Peyer's patch (tissue), 4 donors: ENCODE data around the gene SHANK1. TPM values are rescaled to one million over a fixed set of nuclear protein-coding genes. Genes with fewer than 3 reads are reported as not detected.

Experiments
- DNase-seq, 3 donors: peaks; one replicate each; pipeline ENCODE4 v3.0.0-alpha.2; 2017 to 2019
- H3K27ac ChIP-seq, 4 donors: fragments of 200-600 bp; sonication (generic); one replicate each; pipeline ENCODE4 v1.5.1; 2016 to 2019
- H3K27me3 ChIP-seq, 2 donors: fragments of 200-600 bp; sonication (generic); one replicate each; pipeline ENCODE4 v1.5.1; 2019
- H3K36me3 ChIP-seq, 3 donors: fragments of 200-600 bp; sonication (generic); one replicate each; pipeline ENCODE4 v1.5.1; 2016 to 2019
- H3K4me1 ChIP-seq, 4 donors: fragments of 200-600 bp; sonication (generic); one replicate each; pipeline ENCODE4 v1.5.1; 2016 to 2019
- H3K4me3 ChIP-seq, 4 donors: fragments of 200-600 bp; sonication (generic); 1 replicate in 3 of 4; 2 replicates in 1 of 4; pipeline ENCODE4 v1.5.1; 2016 to 2019; ENCODE audit warnings: mild to moderate bottlenecking in 1 of 4
- H3K9me3 ChIP-seq, 4 donors: fragments of 200-600 bp; sonication (generic); one replicate each; pipeline ENCODE4 v1.5.1; 2016 to 2019; ENCODE audit warnings: mild to moderate bottlenecking in 1 of 4
- POLR2A ChIP-seq, 2 donors: fragments of 450-650 bp; IDR thresholded peaks; one replicate each; pipeline ENCODE4 v1.5.1; 2017; ENCODE audit warnings: antibody characterized with exemption in 2 of 2, mild to moderate bottlenecking in 2 of 2, moderate library complexity in 2 of 2
- total RNA-seq, 4 donors: library from RNA; depleted of rRNA; stranded (reverse); fragments of >200 nt; gene quantifications; one replicate each; pipeline ENCODE4 v1.1.0, GENCODE V29; 2016
- TF ChIP-seq, protein P1 (sequence below), 6 experiments: fragments of 450-650 bp in 4 of 6; fragments of 200-600 bp in 2 of 6; sonication (generic) in 1 of 6; IDR thresholded peaks; one replicate each; pipeline ENCODE4 v1.5.1; 2017 to 2019; ENCODE audit warnings: antibody characterized with exemption in 6 of 6, mild to moderate bottlenecking in 3 of 6, moderate library complexity in 1 of 6

SHANK1 gene
- total RNA-seq, 4 donors from 2014 or later: 0.83 to 1.3 TPM; not detected in 2

GRCh38 chr19:50668879-50669278, 50.7 kb downstream of the SHANK1 start:
- Histone ChIP-seq H3K9me3 (no peaks in the 10 kb centered on the region), H3K27ac (no peak overlapping the region), H3K4me3 (no peak overlapping the region), H3K36me3 (no peaks in the 10 kb centered on the region), H3K4me1 (peaks cover 0 to 8% (median 0%) of the 10 kb centered on the region in 4 donors), H3K27me3 (peaks cover 0 to 37% of the 10 kb centered on the region in 2 donors)
- TF ChIP-seq, protein P1, sequence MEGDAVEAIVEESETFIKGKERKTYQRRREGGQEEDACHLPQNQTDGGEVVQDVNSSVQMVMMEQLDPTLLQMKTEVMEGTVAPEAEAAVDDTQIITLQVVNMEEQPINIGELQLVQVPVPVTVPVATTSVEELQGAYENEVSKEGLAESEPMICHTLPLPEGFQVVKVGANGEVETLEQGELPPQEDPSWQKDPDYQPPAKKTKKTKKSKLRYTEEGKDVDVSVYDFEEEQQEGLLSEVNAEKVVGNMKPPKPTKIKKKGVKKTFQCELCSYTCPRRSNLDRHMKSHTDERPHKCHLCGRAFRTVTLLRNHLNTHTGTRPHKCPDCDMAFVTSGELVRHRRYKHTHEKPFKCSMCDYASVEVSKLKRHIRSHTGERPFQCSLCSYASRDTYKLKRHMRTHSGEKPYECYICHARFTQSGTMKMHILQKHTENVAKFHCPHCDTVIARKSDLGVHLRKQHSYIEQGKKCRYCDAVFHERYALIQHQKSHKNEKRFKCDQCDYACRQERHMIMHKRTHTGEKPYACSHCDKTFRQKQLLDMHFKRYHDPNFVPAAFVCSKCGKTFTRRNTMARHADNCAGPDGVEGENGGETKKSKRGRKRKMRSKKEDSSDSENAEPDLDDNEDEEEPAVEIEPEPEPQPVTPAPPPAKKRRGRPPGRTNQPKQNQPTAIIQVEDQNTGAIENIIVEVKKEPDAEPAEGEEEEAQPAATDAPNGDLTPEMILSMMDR (IDR thresholded peaks at IDR 0.05): no peak
- no peak for TF ChIP-seq POLR2A (IDR thresholded peaks at IDR 0.05)
- DNase-seq: no peak

- TF ChIP-seq, protein P1 (IDR thresholded peaks at IDR 0.05): no peak
- no peak for TF ChIP-seq POLR2A (IDR thresholded peaks at IDR 0.05)
- Histone ChIP-seq H3K27ac (no peak overlapping the region), H3K27me3 (peaks cover 0 to 37% of the 10 kb centered on the region in 2 donors), H3K4me3 (no peak overlapping the region), H3K4me1 (peaks cover 0 to 8% (median 0%) of the 10 kb centered on the region in 4 donors), H3K9me3 (no peaks in the 10 kb centered on the region), H3K36me3 (no peaks in the 10 kb centered on the region)
- no peak for DNase-seq
These were observed 51.2 kb downstream of the SHANK1 start for GRCh38 chr19:50668416-50668815.

GRCh38 chr19:50667759-50668231, 51.8 kb downstream of the SHANK1 start:
- no peak overlapping the region for H3K4me3 ChIP-seq
- H3K9me3 ChIP-seq: no peaks in the 10 kb centered on the region
- no peak overlapping the region for H3K27ac ChIP-seq
- DNase-seq: no peak
- no peaks in the 10 kb centered on the region for H3K36me3 ChIP-seq
- no peak for TF ChIP-seq POLR2A (IDR thresholded peaks at IDR 0.05)
- TF ChIP-seq, protein P1 (IDR thresholded peaks at IDR 0.05): no peak
- H3K27me3 ChIP-seq: peaks cover 0 to 37% of the 10 kb centered on the region in 2 donors
- H3K4me1 ChIP-seq: peaks cover 0 to 8% (median 0%) of the 10 kb centered on the region in 4 donors

DNA sequence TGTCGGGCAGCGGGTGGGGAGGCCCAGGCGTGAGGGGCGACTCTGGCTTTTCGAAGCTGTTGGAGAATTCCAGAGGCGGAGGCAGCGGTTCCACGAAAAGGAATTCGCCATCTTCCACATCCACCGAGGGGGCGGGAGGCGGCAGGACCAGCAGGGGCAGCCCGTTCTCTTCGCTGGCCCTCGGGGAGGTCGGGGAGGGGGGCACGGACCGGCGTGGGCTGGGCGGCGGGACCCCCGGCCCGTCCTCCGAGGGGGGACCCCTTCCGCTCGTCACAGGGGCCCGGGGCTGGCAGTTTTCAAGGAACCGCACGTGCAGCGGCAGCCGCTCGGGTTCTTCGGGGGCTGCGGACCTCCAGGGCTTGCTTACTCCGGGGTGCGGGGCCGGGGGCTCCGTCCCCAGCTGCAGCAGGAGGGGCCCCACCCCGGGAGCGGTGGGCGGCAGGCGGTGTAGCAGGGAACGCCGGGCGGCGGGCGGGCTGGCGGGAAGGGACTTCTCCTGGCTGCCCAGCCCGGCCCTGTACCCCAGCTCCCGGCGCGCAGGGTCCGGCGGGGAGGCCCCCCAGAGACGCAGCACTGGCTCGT, 52.3 kb downstream of the SHANK1 start:
- H3K36me3 ChIP-seq: no peaks in the 10 kb centered on the region
- no peak overlapping the region for H3K27ac ChIP-seq
- H3K27me3 ChIP-seq: peaks cover 0 to 37% of the 10 kb centered on the region in 2 donors
- no peak for TF ChIP-seq POLR2A (IDR thresholded peaks at IDR 0.05)
- TF ChIP-seq, protein P1 (IDR thresholded peaks at IDR 0.05): no peak
- no peak for DNase-seq
- no peak overlapping the region for H3K4me3 ChIP-seq
- H3K4me1 ChIP-seq: peaks cover 0 to 8% (median 0%) of the 10 kb centered on the region in 4 donors
- H3K9me3 ChIP-seq: no peaks in the 10 kb centered on the region

GRCh38 chr19:50666346-50667176, 53.0 kb downstream of the SHANK1 start:
- Histone ChIP-seq H3K4me1 (peaks cover 0 to 8% (median 0%) of the 10 kb centered on the region in 4 donors), H3K4me3 (no peak overlapping the region), H3K27me3 (peaks cover 0 to 37% of the 10 kb centered on the region in 2 donors), H3K36me3 (no peaks in the 10 kb centered on the region), H3K27ac (no peak overlapping the region), H3K9me3 (no peaks in the 10 kb centered on the region)
- no peak for TF ChIP-seq POLR2A (IDR thresholded peaks at IDR 0.05)
- TF ChIP-seq, protein P1 (IDR thresholded peaks at IDR 0.05): no peak
- no peak for DNase-seq
